ENCODE measurements around the gene METTL25. TPM values are rescaled to one million over a fixed set of nuclear protein-coding genes. Genes with fewer than 3 reads are reported as not detected.

The METTL25 gene
- total and polyA plus RNA-seq, 10 of the 15 experiments (the other 5 are each of a cell fraction or from before 2014, with no cell fraction given): 5.6 to 11.3 (median 8.0) TPM

GRCh38 chr12:82527165-82527780, 168.9 kb downstream of the METTL25 start:
- in situ Hi-C loops (cut with MboI): loop anchor here (5.0 to 25.0 kb wide), 3 partner anchors 100 to 1985 kb away; no protein-coding TSS in a partner anchor
- TF ChIP-seq CTCF (IDR thresholded peaks at IDR 0.05 in 2 of 3, conservative IDR thresholded peaks at IDR 0.05 in 1 of 3; ENCODE audit: control insufficient read depth in 2 of 3, extremely low read depth in 1 of 3, insufficient read depth in 1 of 3, low read depth in 3 of 3, low read length in 3 of 3): peak; percentile 83 to 92 (median 84)
- TF ChIP-seq ZNF384 (IDR thresholded peaks at IDR 0.05; ENCODE audit: borderline replicate concordance, low read depth, low read length): peak; percentile 88
- TF ChIP-seq RAD51 (IDR thresholded peaks at IDR 0.05): 0 out of 2 replicates have a peak, but pooled peaks have one; percentile 24
- peak; percentile 41; the same call in 1 of the 2 replicates for TF ChIP-seq YY1 (IDR thresholded peaks at IDR 0.05; ENCODE audit: low read depth, low read length)
- no peak for TF ChIP-seq NR2C2 (IDR thresholded peaks at IDR 0.05; ENCODE audit: borderline replicate concordance, control insufficient read depth, insufficient read length, low read depth)
- peak; percentile 93 for TF ChIP-seq SMC3 (IDR thresholded peaks at IDR 0.05; ENCODE audit: borderline replicate concordance, low read length)
- TF ChIP-seq SKIL (IDR thresholded peaks at IDR 0.05; ENCODE audit: low read depth, poor library complexity, severe bottlenecking): peak; percentile 62
- no peak for TF ChIP-seq NRF1 (conservative IDR thresholded peaks at IDR 0.05; ENCODE audit: low read depth, low read length)
- TF ChIP-seq RUNX3 (IDR thresholded peaks at IDR 0.05; ENCODE audit: low read length): 0 out of 2 replicates have a peak, but pooled peaks have one; percentile 17
- peak; percentile 97 for TF ChIP-seq RAD21 (IDR thresholded peaks at IDR 0.05; ENCODE audit: insufficient read depth, low read depth, low read length)
- TF ChIP-seq ZNF592 (IDR thresholded peaks at IDR 0.05): 0 out of 2 replicates have a peak, but pooled peaks have one; percentile 47
- peak; percentile 29; the same call in 1 of the 2 replicates for TF ChIP-seq SMARCA5 (IDR thresholded peaks at IDR 0.05)
- no peak for TF ChIP-seq BRCA1 (IDR thresholded peaks at IDR 0.05; ENCODE audit: low read depth, low read length)

More at GRCh38 chr12:82527165-82527780, 168.9 kb downstream of the METTL25 start:
- BruUV-seq (replicated peaks): no TSS peak
- H2AFZ ChIP-seq (ENCODE audit: control insufficient read depth, low read depth, low read length): no peak overlapping the region
- no peaks in the 10 kb centered on the region for H3K27me3 ChIP-seq (replicated peaks in 1 of 2; ENCODE audit: control insufficient read depth in 2 of 2, insufficient read depth in 2 of 2, low read length in 1 of 2)
- ChIA-PET RAD21 (ENCODE audit: unreplicated experiment) (interaction anchor here (0.6 to 3.4 kb wide), 12 partner anchors 67 to 1313 kb away, joined by 3 to 38 read pairs (median 6); partner anchors contain the start of gene TMTC2), CTCF (interaction anchor here (0.5 to 3.9 kb wide), 22 partner anchors 11 to 1976 kb away, joined by 3 to 53 read pairs (median 4); partner anchors contain the start of gene TMTC2), POLR2A (interaction anchor here (0.6 kb wide), 1 partner anchor 159 kb away, joined by 3 read pairs; no protein-coding TSS in a partner anchor), SMC1A (ENCODE audit: uncharacterized antibody, unreplicated experiment) (interaction anchor here (0.9 to 3.9 kb wide), 13 partner anchors 9 to 158 kb away, joined by 3 to 78 read pairs (median 5); partner anchors contain the start of gene TMTC2)
- H4K20me1 ChIP-seq (ENCODE audit: control insufficient read depth, insufficient read depth): no peaks in the 10 kb centered on the region
- peak; percentile 80 for ATAC-seq
- H3K27ac ChIP-seq (ENCODE audit: control insufficient read depth, insufficient read depth): no peak overlapping the region
- H3K36me3 ChIP-seq (ENCODE audit: control insufficient read depth in 2 of 2, insufficient read depth in 2 of 2, low read length in 1 of 2): no peaks in the 10 kb centered on the region
- FAIRE-seq: peak; percentile 89
- H3K9ac ChIP-seq (ENCODE audit: control insufficient read depth, insufficient read depth, low read length): no peak overlapping the region
- no peak for DNase-seq (ENCODE audit: low read depth, low spot score)
- no peak overlapping the region for H3K4me3 ChIP-seq
- H3K4me1 ChIP-seq (ENCODE audit: control insufficient read depth, insufficient read depth, low read length): no peaks in the 10 kb centered on the region
- no peaks in the 10 kb centered on the region for H3K9me3 ChIP-seq (replicated peaks; ENCODE audit: control insufficient read depth, insufficient read depth, low read length)
- intact Hi-C loops (cut with micrococcal nuclease; ENCODE audit: unreplicated experiment): loop anchor here (1.0 kb wide), 2 partner anchors 101 to 158 kb away; no protein-coding TSS in a partner anchor
- H3K79me2 ChIP-seq (ENCODE audit: control insufficient read depth, insufficient read depth, low read length): no peaks in the 10 kb centered on the region
- 10% methylated on average over 5 of the region's 5 CpGs for WGBS (ENCODE audit: insufficient coverage, insufficient replicate concordance, low lambda C conversion rate, missing lambda C conversion rate)
- H3K4me2 ChIP-seq (ENCODE audit: control insufficient read depth, insufficient read depth): no peak overlapping the region

Measured in GM12878 (cell line).